HepG2 (cell line): ENCODE results near the gene CPZ. TPM values are rescaled to one million over a fixed set of nuclear protein-coding genes. Genes with fewer than 3 reads are reported as not detected.

Source experiments
- ATAC-seq: fragments of 200-7000 bp; cut with Tn5 transposase; 3 replicates; pipeline ENCODE4 v1.9.1; 2020; ENCODE audit warnings: mild to moderate bottlenecking, moderate library complexity
- BruUV-seq: library from RNA; stranded (reverse); fragments of 400-500 nt; replicated peaks from 2 replicates; lab custom pipeline; 2021; lab: Mats Ljungman, UMichigan
- CTCF ChIA-PET: fragments of 300-600 bp; formaldehyde crosslinking; extraction: SDS; loops from one replicate; lab custom pipeline; 2021; ENCODE audit warnings: low total read pairs, inconsistent platforms, low intra/inter-chr PET ratio; lab: Yijun Ruan, JAX
- POLR2A ChIA-PET: fragments of 350-600 bp; sonication (Branson Sonifier 250); formaldehyde crosslinking; loops from one replicate; lab custom pipeline; 2020; ENCODE audit warnings: antibody characterized with exemption, inconsistent platforms; lab: Yijun Ruan, JAX
- DNase-seq: peaks from one replicate; pipeline ENCODE4 v3.0.0-alpha.2; 2015; ENCODE audit warnings: low spot score
- FAIRE-seq: peaks from 3 replicates; lab custom pipeline; 2011; peaks lifted over from hg19 to GRCh38; lab: Jason Lieb, UNC
- H2AFZ ChIP-seq: one replicate; pipeline ENCODE4 v1.6.1; 2011; ENCODE audit warnings: low read length, inconsistent platforms
- H3K27ac ChIP-seq: fragments of 300-600 bp; 3 replicates; pipeline ENCODE4 v1.8.0; 2011; ENCODE audit warnings: mixed run types, mild to moderate bottlenecking, mixed read lengths, low read length, inconsistent platforms; ENCODE audit not compliant: insufficient read depth; ENCODE audit errors: extremely low read length
- H3K27me3 ChIP-seq, 2 experiments: fragments of 200-600 bp in 1 of 2; 2 replicates in 1 of 2; 3 replicates in 1 of 2; pipeline versions ENCODE4 v1.6.0 to v1.8.0; 2011; ENCODE audit warnings: low read length in 2 of 2, mild to moderate bottlenecking in 2 of 2, moderate library complexity in 2 of 2, inconsistent platforms in 1 of 2; ENCODE audit not compliant: insufficient read depth in 2 of 2, control insufficient read depth in 1 of 2
- H3K36me3 ChIP-seq, 2 experiments: fragments of 200-600 bp in 1 of 2; replicated peaks in 1 of 2; 2 replicates in 1 of 2; 3 replicates in 1 of 2; pipeline versions ENCODE4 v1.5.1 to v1.8.0; 2011; ENCODE audit warnings: low read length in 2 of 2, inconsistent platforms in 1 of 2; ENCODE audit not compliant: insufficient read depth in 2 of 2, control insufficient read depth in 1 of 2
- H3K4me1 ChIP-seq: 2 replicates; pipeline ENCODE4 v1.5.1; 2012; ENCODE audit warnings: low read length, inconsistent platforms; ENCODE audit not compliant: insufficient read depth
- H3K4me2 ChIP-seq: 2 replicates; pipeline ENCODE4 v1.6.0; 2011; ENCODE audit warnings: low read depth, low read length, inconsistent platforms
- H3K4me3 ChIP-seq, 3 experiments: fragments of 200-600 bp in 1 of 3; sonication (generic), shearing (Covaris generic) in 1 of 3; replicated peaks in 1 of 3; 2 replicates each; pipeline ENCODE4 v1.5.1; 2011 to 2016; ENCODE audit warnings: low read length in 3 of 3, inconsistent platforms in 2 of 3, low read depth in 2 of 3, mild to moderate bottlenecking in 2 of 3, control low read depth in 1 of 3, mixed read lengths in 1 of 3; ENCODE audit not compliant: insufficient read depth in 1 of 3
- H3K79me2 ChIP-seq: one replicate; pipeline ENCODE4 v1.6.1; 2011; ENCODE audit warnings: low read length, inconsistent platforms; ENCODE audit not compliant: insufficient read depth
- H3K9ac ChIP-seq: 2 replicates; pipeline ENCODE4 v1.6.0; 2011; ENCODE audit warnings: mild to moderate bottlenecking, low read depth, low read length, inconsistent platforms; ENCODE audit not compliant: insufficient read depth
- H3K9me3 ChIP-seq: 2 replicates; pipeline ENCODE4 v1.5.1; 2012; ENCODE audit warnings: mild to moderate bottlenecking, low read length
- H4K20me1 ChIP-seq: 2 replicates; pipeline ENCODE4 v1.6.0; 2011; ENCODE audit warnings: inconsistent platforms, mild to moderate bottlenecking, low read length, moderate library complexity; ENCODE audit not compliant: insufficient read depth
- ARHGAP35 ChIP-seq: sonication (generic); formaldehyde crosslinking; IDR thresholded peaks from 2 replicates; pipeline ENCODE4 v1.9.0; 2022; ENCODE audit warnings: mild to moderate bottlenecking, inconsistent platforms, moderate library complexity, missing genetic modification reagents, borderline replicate concordance
- CEBPG ChIP-seq: IDR thresholded peaks from 2 replicates; pipeline ENCODE4 v1.6.1; 2016
- CENPX ChIP-seq: sonication (generic); formaldehyde crosslinking; IDR thresholded peaks from 2 replicates; pipeline ENCODE4 v1.9.0; 2021; ENCODE audit warnings: mild to moderate bottlenecking, missing genetic modification reagents, moderate library complexity
- DPF2 ChIP-seq: sonication (generic); formaldehyde crosslinking; IDR thresholded peaks from 2 replicates; pipeline ENCODE4 v1.4.0; 2020; ENCODE audit warnings: mild to moderate bottlenecking, low read depth, missing genetic modification reagents, borderline replicate concordance
- PHF8 ChIP-seq: sonication (generic); formaldehyde crosslinking; IDR thresholded peaks from 2 replicates; pipeline ENCODE4 v1.5.0; 2020; ENCODE audit warnings: missing genetic modification reagents
- POLR2A ChIP-seq, 2 experiments: IDR thresholded peaks; 2 replicates each; pipeline ENCODE4 v1.6.1; 2011; ENCODE audit warnings: low read depth in 2 of 2, low read length in 2 of 2, mild to moderate bottlenecking in 1 of 2, moderate library complexity in 1 of 2; ENCODE audit not compliant: insufficient read depth in 1 of 2
- SP5 ChIP-seq: IDR thresholded peaks from 2 replicates; pipeline ENCODE4 v1.6.1; 2016; ENCODE audit warnings: low read depth, borderline replicate concordance
- THRA ChIP-seq: sonication (generic); formaldehyde crosslinking; IDR thresholded peaks from 2 replicates; pipeline ENCODE4 v1.4.0; 2020; ENCODE audit warnings: missing genetic modification reagents, borderline replicate concordance
- U2AF2 ChIP-seq: fragments of 200-400 bp; formaldehyde crosslinking; IDR thresholded peaks from 2 replicates; pipeline ENCODE4 v1.6.1; 2017; ENCODE audit warnings: low read depth, mild to moderate bottlenecking, low read length
- YEATS2 ChIP-seq: sonication (generic); formaldehyde crosslinking; IDR thresholded peaks from 2 replicates; pipeline ENCODE4 v1.4.0; 2020; ENCODE audit warnings: missing genetic modification reagents, borderline replicate concordance
- ZBTB38 ChIP-seq: sonication (generic); formaldehyde crosslinking; IDR thresholded peaks from 2 replicates; pipeline ENCODE4 v1.5.1; 2020; ENCODE audit warnings: mild to moderate bottlenecking, missing genetic modification reagents
- ZBTB40 ChIP-seq, 2 experiments: fragments of 450-650 bp in 1 of 2; sonication (generic) in 1 of 2; formaldehyde crosslinking in 1 of 2; IDR thresholded peaks; 2 replicates each; pipeline versions ENCODE4 v1.6.1 to v1.8.0; 2016 to 2022; ENCODE audit warnings: antibody characterized with exemption in 1 of 2, mild to moderate bottlenecking in 1 of 2, missing genetic modification reagents in 1 of 2
- ZMAT3 ChIP-seq: sonication (generic); formaldehyde crosslinking; conservative IDR thresholded peaks from 2 replicates; pipeline ENCODE4 v1.7.0; 2021; ENCODE audit warnings: missing genetic modification reagents
- ZNF224 ChIP-seq: sonication (generic); formaldehyde crosslinking; IDR thresholded peaks from 2 replicates; pipeline ENCODE4 v1.5.0; 2020; ENCODE audit warnings: mild to moderate bottlenecking, missing genetic modification reagents
- ZNF674 ChIP-seq: sonication (generic); formaldehyde crosslinking; IDR thresholded peaks from 2 replicates; pipeline ENCODE4 v1.5.0; 2020; ENCODE audit warnings: low read depth, mild to moderate bottlenecking, missing genetic modification reagents
- ZNF878 ChIP-seq: sonication (generic); formaldehyde crosslinking; IDR thresholded peaks from 2 replicates; pipeline ENCODE4 v1.8.1; 2023; ENCODE audit warnings: mild to moderate bottlenecking, missing genetic modification reagents, moderate library complexity
- WGBS: methylation state at CpG from one replicate; pipeline ENCODE4 v1.1.6; 2017; ENCODE audit warnings: low lambda C conversion rate; 5-methylcytosine and 5-hydroxymethylcytosine counted together
- in situ Hi-C: cut with HindIII; loops from 2 replicates; pipeline ENCODE4 v1.10.0; 2017; ENCODE audit warnings: low pct_unique_long_range_greater_than_20kb; ENCODE audit not compliant: extremely low pct_ligation_motif_present
- intact Hi-C: fragments of 100-400 bp; cut with micrococcal nuclease; formaldehyde crosslinking; loops from one replicate; pipeline ENCODE4 v1.10.0; 2022; ENCODE audit not compliant: unreplicated experiment
- polyA plus RNA-seq, 8 experiments: library from polyadenylated mRNA; depleted of rRNA in 3 of 8; stranded (reverse) in 7 of 8; unstranded in 1 of 8; fragments of >200 nt; fragmentation: Illumina TruSeq in 4 of 8; extraction: Trizol in 4 of 8; gene quantifications; 2 replicates each; pipeline versions ENCODE4 v1.2.1 to v1.2.3, GENCODE V29; 2011 to 2016; ENCODE audit warnings: low read depth in 4 of 8, missing spikeins in 1 of 8, mixed read lengths in 1 of 8; ENCODE audit not compliant: insufficient read depth in 1 of 8
- total RNA-seq, 5 experiments: library from RNA; depleted of rRNA; stranded (reverse); fragments of >200 nt; fragmentation: Illumina TruSeq; extraction: Trizol; gene quantifications; 2 replicates each; pipeline ENCODE4 v1.2.3, GENCODE V29; 2016; ENCODE audit warnings: low read depth in 1 of 5

Gene CPZ
- total and polyA plus RNA-seq, 2 of the 13 experiments (the other 11 are each of a cell fraction or from before 2014, with no cell fraction given), result 0.58 to 0.61 TPM

DNA sequence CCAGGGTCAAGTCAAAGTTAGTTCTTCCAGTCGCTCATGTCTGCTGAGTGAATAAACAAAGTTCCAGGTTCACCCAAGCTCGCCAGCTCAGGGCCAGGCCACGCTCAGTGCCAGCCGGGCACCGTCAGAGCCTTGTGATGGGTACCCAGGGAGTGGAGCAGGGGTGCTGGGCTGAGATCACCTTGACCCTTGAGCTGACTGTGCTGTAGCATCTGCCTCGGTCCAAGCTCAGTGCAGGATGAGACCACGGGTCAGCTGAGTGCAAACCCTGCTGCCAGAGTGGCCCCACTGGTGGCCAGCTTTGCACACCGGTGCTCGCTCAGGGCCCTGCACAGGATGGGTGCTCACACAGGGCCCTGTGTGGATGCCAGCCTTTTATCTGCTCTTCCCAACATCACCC is 4.3 kb downstream of the CPZ start:
- no TSS peak for BruUV-seq
- 12% methylated on average over 3 of the region's 9 CpGs for WGBS
- Histone ChIP-seq H3K4me1 (peaks cover 23% of the 10 kb centered on the region), H3K4me2 (no peak overlapping the region), H3K36me3 (no peaks in the 10 kb centered on the region), H2AFZ (no peak overlapping the region), H3K27me3 (peaks cover 7 to 40% of the 10 kb centered on the region in 2 experiments), H4K20me1 (peaks cover 5% of the 10 kb centered on the region; the same call in 1 of the 2 replicates), H3K27ac (no peak overlapping the region), H3K9me3 (no peaks in the 10 kb centered on the region), H3K9ac (no peak overlapping the region), H3K79me2 (no peaks in the 10 kb centered on the region), H3K4me3 (no peak overlapping the region)
- in situ Hi-C loops (no loop called here), intact Hi-C loops (no loop called here)
- CTCF ChIA-PET, result no interaction called here
- no peak for FAIRE-seq
- POLR2A ChIA-PET, result no interaction called here
- ATAC-seq, result no peak
- DNase-seq, result no peak
- TF ChIP-seq ZBTB40 (IDR thresholded peaks at IDR 0.05) (no peak), ZBTB40 (CRISPR knock-in tag; IDR thresholded peaks at IDR 0.05) (no peak), ZNF674 (CRISPR knock-in tag) (no peak), SP5 (CRISPR knock-in tag) (no peak), CENPX (no peak), PHF8 (CRISPR knock-in tag) (no peak), ZNF224 (CRISPR knock-in tag) (no peak), POLR2A (IDR thresholded peaks at IDR 0.05; ENCODE audit: insufficient read depth in 1 of 2, low read depth in 2 of 2, low read length in 2 of 2) (no peak), ZNF878 (no peak), THRA (CRISPR knock-in tag) (no peak), U2AF2 (no peak), DPF2 (CRISPR knock-in tag) (no peak), ZBTB38 (no peak), ZMAT3 (CRISPR knock-in tag) (no peak), CEBPG (CRISPR knock-in tag) (no peak), ARHGAP35 (CRISPR knock-in tag) (no peak), YEATS2 (CRISPR knock-in tag) (no peak)
